ENCODE data around the gene ZNF423. TPM values are rescaled to one million over a fixed set of nuclear protein-coding genes. Genes with fewer than 3 reads are reported as not detected.

ZNF423 gene
- polyA plus RNA-seq, 1 of the 3 experiments (the other 2 are of a cell fraction), result 1.2 TPM

- 59% methylated on average over 11 of the region's 13 CpGs for WGBS (ENCODE audit: low lambda C conversion rate)
- no peaks in the 10 kb centered on the region for H3F3A ChIP-seq (replicated peaks; ENCODE audit: insufficient read depth)
- no peak for TF ChIP-seq MAX (IDR thresholded peaks at IDR 0.05; ENCODE audit: low read depth)
- TF ChIP-seq, protein P1, sequence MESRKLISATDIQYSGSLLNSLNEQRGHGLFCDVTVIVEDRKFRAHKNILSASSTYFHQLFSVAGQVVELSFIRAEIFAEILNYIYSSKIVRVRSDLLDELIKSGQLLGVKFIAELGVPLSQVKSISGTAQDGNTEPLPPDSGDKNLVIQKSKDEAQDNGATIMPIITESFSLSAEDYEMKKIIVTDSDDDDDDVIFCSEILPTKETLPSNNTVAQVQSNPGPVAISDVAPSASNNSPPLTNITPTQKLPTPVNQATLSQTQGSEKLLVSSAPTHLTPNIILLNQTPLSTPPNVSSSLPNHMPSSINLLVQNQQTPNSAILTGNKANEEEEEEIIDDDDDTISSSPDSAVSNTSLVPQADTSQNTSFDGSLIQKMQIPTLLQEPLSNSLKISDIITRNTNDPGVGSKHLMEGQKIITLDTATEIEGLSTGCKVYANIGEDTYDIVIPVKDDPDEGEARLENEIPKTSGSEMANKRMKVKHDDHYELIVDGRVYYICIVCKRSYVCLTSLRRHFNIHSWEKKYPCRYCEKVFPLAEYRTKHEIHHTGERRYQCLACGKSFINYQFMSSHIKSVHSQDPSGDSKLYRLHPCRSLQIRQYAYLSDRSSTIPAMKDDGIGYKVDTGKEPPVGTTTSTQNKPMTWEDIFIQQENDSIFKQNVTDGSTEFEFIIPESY (IDR thresholded peaks at IDR 0.05; ENCODE audit: borderline replicate concordance, low read depth), result no peak
- no peak for TF ChIP-seq MXI1 (IDR thresholded peaks at IDR 0.05; ENCODE audit: low read depth, low read length)
- no peak for TF ChIP-seq TAF1 (IDR thresholded peaks at IDR 0.05; ENCODE audit: borderline replicate concordance, low read depth, low read length)
- TF ChIP-seq ELF1 (IDR thresholded peaks at IDR 0.05), result no peak
- TF ChIP-seq GATA2 (CRISPR knock-in tag; IDR thresholded peaks at IDR 0.05), result no peak
- no peak for TF ChIP-seq NFIC (IDR thresholded peaks at IDR 0.05; ENCODE audit: borderline replicate concordance)
- TF ChIP-seq FOSL2 (IDR thresholded peaks at IDR 0.05; ENCODE audit: borderline replicate concordance, low read depth), result no peak
- no peak for TF ChIP-seq POLR2AphosphoS5 (IDR thresholded peaks at IDR 0.05; ENCODE audit: low read depth, low read length)
- TF ChIP-seq RXRA (IDR thresholded peaks at IDR 0.05; ENCODE audit: borderline replicate concordance, low read depth), result no peak
- TF ChIP-seq, protein P2, sequence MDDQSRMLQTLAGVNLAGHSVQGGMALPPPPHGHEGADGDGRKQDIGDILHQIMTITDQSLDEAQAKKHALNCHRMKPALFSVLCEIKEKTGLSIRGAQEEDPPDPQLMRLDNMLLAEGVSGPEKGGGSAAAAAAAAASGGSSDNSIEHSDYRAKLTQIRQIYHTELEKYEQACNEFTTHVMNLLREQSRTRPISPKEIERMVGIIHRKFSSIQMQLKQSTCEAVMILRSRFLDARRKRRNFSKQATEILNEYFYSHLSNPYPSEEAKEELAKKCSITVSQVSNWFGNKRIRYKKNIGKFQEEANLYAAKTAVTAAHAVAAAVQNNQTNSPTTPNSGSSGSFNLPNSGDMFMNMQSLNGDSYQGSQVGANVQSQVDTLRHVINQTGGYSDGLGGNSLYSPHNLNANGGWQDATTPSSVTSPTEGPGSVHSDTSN (IDR thresholded peaks at IDR 0.05), result no peak
- TF ChIP-seq SIN3A (IDR thresholded peaks at IDR 0.05; ENCODE audit: borderline replicate concordance, low read depth, low read length), result no peak
- no peak for TF ChIP-seq EP300 (IDR thresholded peaks at IDR 0.05; ENCODE audit: borderline replicate concordance in 1 of 2, low read depth in 1 of 2, low read length in 1 of 2)
- TF ChIP-seq CHD2 (IDR thresholded peaks at IDR 0.05; ENCODE audit: low read length, partially characterized antibody), result no peak
- TF ChIP-seq FOXJ3 (CRISPR knock-in tag; IDR thresholded peaks at IDR 0.05), result no peak
- TF ChIP-seq, protein P3, sequence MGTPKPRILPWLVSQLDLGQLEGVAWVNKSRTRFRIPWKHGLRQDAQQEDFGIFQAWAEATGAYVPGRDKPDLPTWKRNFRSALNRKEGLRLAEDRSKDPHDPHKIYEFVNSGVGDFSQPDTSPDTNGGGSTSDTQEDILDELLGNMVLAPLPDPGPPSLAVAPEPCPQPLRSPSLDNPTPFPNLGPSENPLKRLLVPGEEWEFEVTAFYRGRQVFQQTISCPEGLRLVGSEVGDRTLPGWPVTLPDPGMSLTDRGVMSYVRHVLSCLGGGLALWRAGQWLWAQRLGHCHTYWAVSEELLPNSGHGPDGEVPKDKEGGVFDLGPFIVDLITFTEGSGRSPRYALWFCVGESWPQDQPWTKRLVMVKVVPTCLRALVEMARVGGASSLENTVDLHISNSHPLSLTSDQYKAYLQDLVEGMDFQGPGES (IDR thresholded peaks at IDR 0.05; ENCODE audit: low read depth, low read length), result no peak
- TF ChIP-seq TCF12 (IDR thresholded peaks at IDR 0.05), result no peak
- TF ChIP-seq USF1 (IDR thresholded peaks at IDR 0.05; ENCODE audit: borderline replicate concordance, low read depth), result no peak
- no peak for TF ChIP-seq YY1 (IDR thresholded peaks at IDR 0.05; ENCODE audit: low read depth)
- no peak for TF ChIP-seq RFX5 (IDR thresholded peaks at IDR 0.05; ENCODE audit: low read length)
- no peaks in the 10 kb centered on the region for H3K9me2 ChIP-seq
- no peaks in the 10 kb centered on the region for H4K20me1 ChIP-seq (ENCODE audit: insufficient read depth)
- H3K36me3 ChIP-seq (replicated peaks in 1 of 2; ENCODE audit: control insufficient read depth in 1 of 2, insufficient read depth in 2 of 2, low read length in 1 of 2), result no peaks in the 10 kb centered on the region
- DNase-seq, result no peak
- no peak overlapping the region for H3K4me3 ChIP-seq (ENCODE audit: low read depth in 2 of 2, low read length in 1 of 2)
- H3K9ac ChIP-seq, result no peak overlapping the region
- no peak overlapping the region for H2AFZ ChIP-seq (ENCODE audit: low read depth)
- H3K4me1 ChIP-seq (ENCODE audit: control insufficient read depth in 1 of 2, insufficient read depth in 2 of 2, low read depth in 1 of 2, low read length in 1 of 2), result peaks cover 0 to 11% of the 10 kb centered on the region in 2 experiments; a peak in 1 of 4 replicates
- no peak overlapping the region for H3K4me2 ChIP-seq
- no peak overlapping the region for H3K27ac ChIP-seq (ENCODE audit: low read depth in 2 of 2, low read length in 1 of 2)
- ChIA-PET CTCF (interaction anchor here (1.9 to 2.7 kb wide), 2 partner anchors 23 to 452 kb away, joined by 7 to 14 read pairs; no protein-coding TSS in a partner anchor), POLR2A (no interaction called here)
- no peaks in the 10 kb centered on the region for H3K27me3 ChIP-seq (ENCODE audit: insufficient read depth)
- H3K9me3 ChIP-seq, result no peaks in the 10 kb centered on the region
- no peaks in the 10 kb centered on the region for H3K79me2 ChIP-seq (ENCODE audit: insufficient read depth)
These were observed 385.9 kb downstream of the ZNF423 start for GRCh38 chr16:49469930-49470451.
